ENCODE data around the gene SVEP1.

The SVEP1 gene

GRCh38 chr9:110357505-110357904, 222.0 kb downstream of the SVEP1 start:
- no peak for DNase-seq

GRCh38 chr9:110356639-110357395, 222.7 kb downstream of the SVEP1 start:
- DNase-seq = no peak

GRCh38 chr9:110355911-110356310, 223.6 kb downstream of the SVEP1 start:
- no peak for DNase-seq

GRCh38 chr9:110351009-110351467, 228.5 kb downstream of the SVEP1 start:
- no peak for DNase-seq

GRCh38 chr9:110346325-110346724, 233.2 kb downstream of the SVEP1 start:
- DNase-seq = no peak

- no peak for DNase-seq
These were observed 234.7 kb downstream of the SVEP1 start for GRCh38 chr9:110344821-110345220.

GRCh38 chr9:110343551-110343950, 236.0 kb downstream of the SVEP1 start:
- no peak for DNase-seq

GRCh38 chr9:110340306-110340705, 239.2 kb downstream of the SVEP1 start:
- DNase-seq = no peak

- no peak for DNase-seq
These were observed 241.4 kb downstream of the SVEP1 start for GRCh38 chr9:110338143-110338542.

- DNase-seq = no peak
These were observed 241.8 kb downstream of the SVEP1 start, which contains the start of gene TXNDC8 for GRCh38 chr9:110337727-110338126. TXNDC8 (minus strand) TSS chr9:110337863.

- no peak for DNase-seq
These were observed 243.2 kb downstream of the SVEP1 start for GRCh38 chr9:110336363-110336762.

- no peak for DNase-seq
These were observed 244.7 kb downstream of the SVEP1 start for GRCh38 chr9:110334871-110335270.

GRCh38 chr9:110334183-110334582, 245.4 kb downstream of the SVEP1 start:
- DNase-seq = no peak

GRCh38 chr9:110332766-110333165, 246.8 kb downstream of the SVEP1 start:
- DNase-seq = no peak

- no peak for DNase-seq
These were observed 248.9 kb downstream of the SVEP1 start for GRCh38 chr9:110330484-110331105.

GRCh38 chr9:110329639-110330230, 249.8 kb downstream of the SVEP1 start:
- DNase-seq = no peak

- no peak for DNase-seq
These were observed 250.8 kb downstream of the SVEP1 start for GRCh38 chr9:110328763-110329162.

GRCh38 chr9:110327716-110328115, 251.8 kb downstream of the SVEP1 start:
- DNase-seq = no peak

GRCh38 chr9:110323818-110324217, 255.7 kb downstream of the SVEP1 start:
- no peak for DNase-seq

- no peak for DNase-seq
These were observed 258.7 kb downstream of the SVEP1 start for GRCh38 chr9:110320651-110321445.

GRCh38 chr9:110319781-110320492, 259.6 kb downstream of the SVEP1 start:
- DNase-seq = no peak

- no peak for DNase-seq
These were observed 261.6 kb downstream of the SVEP1 start for GRCh38 chr9:110317911-110318310.

Data from NCI-H2081 (cell line).